ENCODE data around the gene APPBP2. TPM values are rescaled to one million over a fixed set of nuclear protein-coding genes. Genes with fewer than 3 reads are reported as not detected.

APPBP2 gene
- total and polyA plus RNA-seq, 2 donors (not counting 3 experiments of a cell fraction or from before 2014, with no cell fraction given) = 8.4 to 49.1 TPM

DNA sequence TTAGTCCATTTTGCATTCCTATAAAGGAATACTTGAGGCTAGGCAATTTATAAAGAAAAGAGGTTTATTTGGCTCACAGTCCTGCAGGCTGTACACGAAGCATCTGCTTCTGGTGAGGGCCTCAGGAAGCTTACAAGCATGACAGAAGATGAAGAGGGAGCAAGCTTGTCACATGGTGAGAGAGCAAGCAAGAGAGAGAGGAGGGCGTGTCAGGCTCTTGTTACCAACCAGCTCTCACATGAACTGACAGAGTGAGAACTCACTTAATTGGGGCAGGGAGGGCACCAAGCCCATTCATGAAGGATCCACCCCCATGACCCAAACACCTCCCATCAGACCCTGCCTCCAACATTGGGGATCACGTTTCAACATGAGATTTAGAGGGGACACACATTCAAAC lies 102.2 kb downstream of the APPBP2 start:
- POLR2A ChIA-PET = no interaction called here
- CTCF ChIA-PET = interaction anchor here (1.0 to 2.1 kb wide), 3 partner anchors 17 to 217 kb away, joined by 3 to 8 read pairs (median 3); no protein-coding TSS in a partner anchor

DNA sequence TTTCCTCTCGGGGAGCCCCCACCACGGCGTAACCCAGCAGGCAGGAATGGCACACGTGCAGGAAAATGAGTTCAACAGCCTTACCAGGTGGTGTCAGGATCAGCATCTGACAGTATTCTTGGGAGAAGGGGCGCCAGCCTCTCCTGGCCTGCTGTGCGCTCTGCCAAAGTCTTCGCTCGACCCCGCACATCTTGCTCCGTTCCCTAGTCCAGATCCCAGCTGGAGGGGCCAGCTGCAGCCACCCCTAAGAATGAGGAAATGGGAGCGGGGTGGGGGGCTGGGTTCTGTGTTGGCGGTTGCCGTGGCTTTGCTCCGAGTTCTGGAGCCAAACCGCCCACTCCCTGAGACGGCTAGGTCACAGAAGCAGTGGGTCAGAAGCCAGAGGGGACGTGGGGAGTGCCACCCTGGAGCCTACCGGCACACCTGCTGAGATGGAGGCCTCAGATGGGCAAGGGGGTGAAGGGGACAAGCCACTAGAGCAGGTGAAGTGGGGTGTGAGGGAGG lies 103.8 kb downstream of the APPBP2 start, which contains the start of gene CHCT1:
TSS of gene CHCT1 (plus strand) at position 328 of the 504 bp plus-strand sequence. CDS start at position 432, 104 bp downstream.
- BruUV-seq (replicated peaks) = no TSS peak
- POLR2A ChIA-PET = no interaction called here
- H3K4me2 ChIP-seq (ENCODE audit: insufficient read depth, low read length) = peak within 1 kb of the TSS; percentile 74
- CTCF ChIA-PET = interaction anchor here (1.3 to 2.1 kb wide), 3 partner anchors 10 to 191 kb away, joined by 5 to 8 read pairs (median 5); no protein-coding TSS in a partner anchor
- no peaks in the 10 kb centered on the region for H3K27me3 ChIP-seq (ENCODE audit: control insufficient read depth in 2 of 2, insufficient read depth in 2 of 2, low read length in 2 of 2)
- H4K20me1 ChIP-seq (replicated peaks; ENCODE audit: control insufficient read depth, extremely low read depth, insufficient read depth, low read length) = no peaks in the 10 kb centered on the region
- H2AFZ ChIP-seq (ENCODE audit: low read depth, low read length) = peak within 1 kb of the TSS; percentile 98
- no peaks in the 10 kb centered on the region for H3K9me3 ChIP-seq (replicated peaks; ENCODE audit: control insufficient read depth, insufficient read depth, low read length)
- H3K79me2 ChIP-seq (ENCODE audit: control insufficient read depth, insufficient read depth, low read length) = no peaks in the 10 kb centered on the region
- dilution Hi-C loops (cut with MboI; ENCODE audit: extremely low pct_ligation_motif_present, low sequenced_read_pairs) = no loop called here
- H3K4me1 ChIP-seq (ENCODE audit: control insufficient read depth, extremely low read depth, insufficient read depth, low read length) = peaks cover 3% of the 10 kb centered on the region
- no peaks in the 10 kb centered on the region for H3K9me1 ChIP-seq (replicated peaks; ENCODE audit: control insufficient read depth, extremely low read depth, insufficient read depth, low read length)
- DNase-seq (ENCODE audit: low read depth, low spot score) (no peak), FAIRE-seq (no peak)
- H3K9ac ChIP-seq (replicated peaks; ENCODE audit: extremely low read depth, insufficient read depth, low read length) = peak within 1 kb of the TSS; percentile 73
- no peaks in the 10 kb centered on the region for H3K36me3 ChIP-seq (ENCODE audit: control insufficient read depth in 2 of 2, extremely low read depth in 1 of 2, insufficient read depth in 2 of 2, low read length in 2 of 2)
- TF ChIP-seq POLR2AphosphoS5 (IDR thresholded peaks at IDR 0.05; ENCODE audit: insufficient read depth, low read depth, low read length) (no peak), POLR2A (IDR thresholded peaks at IDR 0.05; ENCODE audit: low read depth, low read length) (no peak), EZH2 (IDR thresholded peaks at IDR 0.05; ENCODE audit: borderline replicate concordance, low read depth, low read length, severe bottlenecking) (no peak), JUN (IDR thresholded peaks at IDR 0.05; ENCODE audit: borderline replicate concordance, insufficient read depth, insufficient read length, low read depth) (no peak), MYC (IDR thresholded peaks at IDR 0.05; ENCODE audit: low read depth, low read length) (no peak), GATA2 (IDR thresholded peaks at IDR 0.05; ENCODE audit: insufficient read depth, insufficient read length, low read depth, low read length) (no peak), FOS (IDR thresholded peaks at IDR 0.05; ENCODE audit: borderline replicate concordance, insufficient read depth, low read length) (no peak)
- TF ChIP-seq, protein P1, sequence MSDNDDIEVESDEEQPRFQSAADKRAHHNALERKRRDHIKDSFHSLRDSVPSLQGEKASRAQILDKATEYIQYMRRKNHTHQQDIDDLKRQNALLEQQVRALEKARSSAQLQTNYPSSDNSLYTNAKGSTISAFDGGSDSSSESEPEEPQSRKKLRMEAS (IDR thresholded peaks at IDR 0.05; ENCODE audit: insufficient read depth, insufficient read length) = no peak
- TF ChIP-seq, protein P2, sequence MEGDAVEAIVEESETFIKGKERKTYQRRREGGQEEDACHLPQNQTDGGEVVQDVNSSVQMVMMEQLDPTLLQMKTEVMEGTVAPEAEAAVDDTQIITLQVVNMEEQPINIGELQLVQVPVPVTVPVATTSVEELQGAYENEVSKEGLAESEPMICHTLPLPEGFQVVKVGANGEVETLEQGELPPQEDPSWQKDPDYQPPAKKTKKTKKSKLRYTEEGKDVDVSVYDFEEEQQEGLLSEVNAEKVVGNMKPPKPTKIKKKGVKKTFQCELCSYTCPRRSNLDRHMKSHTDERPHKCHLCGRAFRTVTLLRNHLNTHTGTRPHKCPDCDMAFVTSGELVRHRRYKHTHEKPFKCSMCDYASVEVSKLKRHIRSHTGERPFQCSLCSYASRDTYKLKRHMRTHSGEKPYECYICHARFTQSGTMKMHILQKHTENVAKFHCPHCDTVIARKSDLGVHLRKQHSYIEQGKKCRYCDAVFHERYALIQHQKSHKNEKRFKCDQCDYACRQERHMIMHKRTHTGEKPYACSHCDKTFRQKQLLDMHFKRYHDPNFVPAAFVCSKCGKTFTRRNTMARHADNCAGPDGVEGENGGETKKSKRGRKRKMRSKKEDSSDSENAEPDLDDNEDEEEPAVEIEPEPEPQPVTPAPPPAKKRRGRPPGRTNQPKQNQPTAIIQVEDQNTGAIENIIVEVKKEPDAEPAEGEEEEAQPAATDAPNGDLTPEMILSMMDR (IDR thresholded peaks at IDR 0.05; ENCODE audit: extremely low read depth in 1 of 2, insufficient read depth in 1 of 2, low read depth in 1 of 2, low read length in 2 of 2) = no peak
- intact Hi-C loops (cut with micrococcal nuclease) = no loop called here
- peak within 1 kb of the TSS; percentile 47 for H3K27ac ChIP-seq (ENCODE audit: insufficient read depth, low read depth, low read length)
- H3K4me3 ChIP-seq (replicated peaks in 1 of 3; ENCODE audit: insufficient read depth in 1 of 3, low read depth in 1 of 3, low read length in 3 of 3) = peak within 1 kb of the TSS; percentile 19 to 61 (median 46)

More for the DNA sequence above, 102.2 kb downstream of the APPBP2 start:
- Histone ChIP-seq H2AFZ (ENCODE audit: low read depth, low read length) (no peak overlapping the region), H3K4me3 (replicated peaks in 1 of 3; ENCODE audit: insufficient read depth in 1 of 3, low read depth in 1 of 3, low read length in 3 of 3) (no peak overlapping the region), H3K4me1 (ENCODE audit: control insufficient read depth, extremely low read depth, insufficient read depth, low read length) (peaks cover 3% of the 10 kb centered on the region), H4K20me1 (replicated peaks; ENCODE audit: control insufficient read depth, extremely low read depth, insufficient read depth, low read length) (no peaks in the 10 kb centered on the region), H3K9me3 (replicated peaks; ENCODE audit: control insufficient read depth, insufficient read depth, low read length) (no peaks in the 10 kb centered on the region), H3K36me3 (ENCODE audit: control insufficient read depth in 2 of 2, extremely low read depth in 1 of 2, insufficient read depth in 2 of 2, low read length in 2 of 2) (no peaks in the 10 kb centered on the region), H3K79me2 (ENCODE audit: control insufficient read depth, insufficient read depth, low read length) (no peaks in the 10 kb centered on the region), H3K9me1 (replicated peaks; ENCODE audit: control insufficient read depth, extremely low read depth, insufficient read depth, low read length) (no peaks in the 10 kb centered on the region), H3K4me2 (ENCODE audit: insufficient read depth, low read length) (no peak overlapping the region), H3K27me3 (ENCODE audit: control insufficient read depth in 2 of 2, insufficient read depth in 2 of 2, low read length in 2 of 2) (no peaks in the 10 kb centered on the region), H3K27ac (ENCODE audit: insufficient read depth, low read depth, low read length) (no peak overlapping the region), H3K9ac (replicated peaks; ENCODE audit: extremely low read depth, insufficient read depth, low read length) (no peak overlapping the region)
- DNase-seq (ENCODE audit: low read depth, low spot score) (no peak), FAIRE-seq (no peak)
- no TSS peak for BruUV-seq (replicated peaks)
- intact Hi-C loops (cut with micrococcal nuclease) = no loop called here
- dilution Hi-C loops (cut with MboI; ENCODE audit: extremely low pct_ligation_motif_present, low sequenced_read_pairs) = no loop called here
- TF ChIP-seq POLR2A (IDR thresholded peaks at IDR 0.05; ENCODE audit: low read depth, low read length) (no peak), MYC (IDR thresholded peaks at IDR 0.05; ENCODE audit: low read depth, low read length) (no peak)
